Measurements from ENCODE around the gene TNFRSF12A.
"Not testable (repeated sequence)": the region's sequence is repeated elsewhere in the genome, so short reads cannot be mapped to it uniquely, and the experiment has no call there.

The TNFRSF12A gene

DNA sequence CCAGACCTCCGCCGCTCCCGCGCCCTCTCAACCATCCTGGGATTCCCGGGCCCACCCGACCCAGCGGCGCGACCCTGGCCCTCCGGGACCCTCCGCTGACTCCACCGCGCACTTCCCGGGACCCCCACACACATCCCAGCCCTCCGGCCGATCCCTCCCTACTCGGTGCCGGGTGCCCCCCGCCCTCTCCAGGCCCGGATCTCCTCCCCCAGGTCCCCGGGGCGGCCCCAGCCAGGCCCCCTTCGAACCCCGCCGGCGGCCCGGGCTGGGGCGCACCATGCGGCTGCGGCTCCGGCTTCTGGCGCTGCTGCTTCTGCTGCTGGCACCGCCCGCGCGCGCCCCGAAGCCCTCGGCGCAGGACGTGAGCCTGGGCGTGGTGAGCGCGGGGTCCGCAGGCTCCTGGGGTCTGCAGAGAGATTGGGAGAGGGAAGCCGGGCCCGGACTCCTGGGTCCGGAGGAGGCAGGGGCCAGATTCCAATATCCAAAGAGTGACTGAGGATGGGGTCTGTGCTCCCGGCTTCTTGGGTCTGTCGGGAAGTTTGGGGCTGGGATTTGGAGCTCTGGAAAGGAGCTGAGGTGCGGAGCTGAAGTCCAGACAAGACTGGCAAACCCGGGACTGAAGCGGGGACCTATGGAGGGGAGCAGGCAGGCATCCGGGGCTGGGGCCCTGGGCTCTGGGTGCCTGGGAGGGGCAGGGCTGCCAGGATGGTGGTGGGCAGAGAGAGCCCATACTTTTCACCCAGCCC is 26.6 kb downstream of the TNFRSF12A start:
- peak overlapping the region; percentile 72 for H3K4me3 Mint-ChIP-seq
- peaks cover 66% of the 10 kb centered on the region for H3K4me1 Mint-ChIP-seq
- peaks cover 22% of the 10 kb centered on the region for H3K36me3 Mint-ChIP-seq
- no peaks in the 10 kb centered on the region for H3K9me3 Mint-ChIP-seq
- CTCF ChIA-PET = interaction anchor here (1.4 to 2.9 kb wide), 4 partner anchors 12 to 121 kb away, joined by 4 to 22 read pairs (median 12); no protein-coding TSS in a partner anchor
- peak; percentile 53 for DNase-seq
- peaks cover 70% of the 10 kb centered on the region for H3K27me3 Mint-ChIP-seq
- H3K27ac Mint-ChIP-seq = peak overlapping the region; percentile 85

DNA sequence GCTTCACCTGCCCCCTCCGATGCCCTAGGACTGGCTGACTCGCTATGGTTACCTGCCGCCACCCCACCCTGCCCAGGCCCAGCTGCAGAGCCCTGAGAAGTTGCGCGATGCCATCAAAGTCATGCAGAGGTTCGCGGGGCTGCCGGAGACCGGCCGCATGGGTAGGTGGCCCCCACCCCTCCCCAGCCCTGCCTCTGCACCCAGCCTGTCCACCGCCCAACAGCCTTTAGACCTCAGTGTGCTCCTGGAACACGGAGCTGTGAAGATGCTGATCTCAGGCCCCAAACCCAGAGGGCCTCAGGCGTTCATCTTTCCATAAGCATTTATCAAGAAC is 27.2 kb downstream of the TNFRSF12A start:
- H3K4me1 Mint-ChIP-seq = peaks cover 71% of the 10 kb centered on the region
- peak overlapping the region; percentile 85 for H3K27ac Mint-ChIP-seq
- peak overlapping the region; percentile 72 for H3K4me3 Mint-ChIP-seq
- H3K9me3 Mint-ChIP-seq = no peaks in the 10 kb centered on the region
- peaks cover 65% of the 10 kb centered on the region for H3K27me3 Mint-ChIP-seq
- H3K36me3 Mint-ChIP-seq = peaks cover 26% of the 10 kb centered on the region
- peak; percentile 45 for DNase-seq
- CTCF ChIA-PET = interaction anchor here (1.0 to 2.9 kb wide), 7 partner anchors 11 to 121 kb away, joined by 4 to 22 read pairs (median 9); no protein-coding TSS in a partner anchor

DNA sequence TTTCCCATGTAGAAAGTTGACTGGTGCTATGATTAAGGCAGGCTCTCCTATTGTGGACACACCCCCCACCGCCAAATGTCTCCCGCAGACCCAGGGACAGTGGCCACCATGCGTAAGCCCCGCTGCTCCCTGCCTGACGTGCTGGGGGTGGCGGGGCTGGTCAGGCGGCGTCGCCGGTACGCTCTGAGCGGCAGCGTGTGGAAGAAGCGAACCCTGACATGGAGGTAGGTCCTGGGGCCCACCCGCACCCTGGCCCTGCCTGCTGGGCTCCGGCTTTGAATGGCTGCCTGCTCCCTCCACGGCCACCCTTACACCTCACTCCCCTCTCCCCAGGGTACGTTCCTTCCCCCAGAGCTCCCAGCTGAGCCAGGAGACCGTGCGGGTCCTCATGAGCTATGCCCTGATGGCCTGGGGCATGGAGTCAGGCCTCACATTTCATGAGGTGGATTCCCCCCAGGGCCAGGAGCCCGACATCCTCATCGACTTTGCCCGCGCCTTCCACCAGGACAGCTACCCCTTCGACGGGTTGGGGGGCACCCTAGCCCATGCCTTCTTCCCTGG is 29.8 kb downstream of the TNFRSF12A start:
- no peak for DNase-seq
- Mint-ChIP-seq H3K9me3 (no peaks in the 10 kb centered on the region), H3K27ac (no peak overlapping the region), H3K36me3 (peaks cover 40% of the 10 kb centered on the region), H3K27me3 (peaks cover 39% of the 10 kb centered on the region), H3K4me1 (peaks cover 79% of the 10 kb centered on the region), H3K4me3 (no peak overlapping the region)
- CTCF ChIA-PET = interaction anchor here (0.8 to 2.8 kb wide), 3 partner anchors 9 to 79 kb away, joined by 3 to 32 read pairs (median 3); no protein-coding TSS in a partner anchor

DNA sequence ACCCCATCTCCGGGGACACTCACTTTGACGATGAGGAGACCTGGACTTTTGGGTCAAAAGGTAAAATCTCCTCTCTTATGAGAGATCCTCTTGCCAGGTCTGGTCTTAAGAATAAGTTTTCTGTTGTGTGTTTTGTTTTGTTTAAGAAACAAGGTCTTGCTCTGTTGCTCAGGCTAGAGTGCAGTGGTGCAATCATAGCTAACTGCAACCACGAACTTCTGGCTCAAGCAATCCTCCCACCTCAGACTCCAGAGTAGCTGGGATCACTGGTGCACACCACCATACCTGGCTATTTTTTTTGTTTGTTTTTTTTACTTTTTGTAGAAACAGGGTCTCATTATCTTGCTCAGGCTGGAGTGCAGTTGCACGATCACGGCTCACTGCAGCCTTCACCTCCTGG is 30.3 kb downstream of the TNFRSF12A start:
- Mint-ChIP-seq H3K27ac (peak overlapping the region; percentile 53), H3K9me3 (no peaks in the 10 kb centered on the region), H3K27me3 (peaks cover 34% of the 10 kb centered on the region), H3K4me1 (peaks cover 79% of the 10 kb centered on the region), H3K36me3 (peaks cover 42% of the 10 kb centered on the region), H3K4me3 (no peak overlapping the region)
- no peak for DNase-seq
- CTCF ChIA-PET = interaction anchor here (0.8 to 2.8 kb wide), 3 partner anchors 8 to 79 kb away, joined by 3 to 32 read pairs (median 3); no protein-coding TSS in a partner anchor

DNA sequence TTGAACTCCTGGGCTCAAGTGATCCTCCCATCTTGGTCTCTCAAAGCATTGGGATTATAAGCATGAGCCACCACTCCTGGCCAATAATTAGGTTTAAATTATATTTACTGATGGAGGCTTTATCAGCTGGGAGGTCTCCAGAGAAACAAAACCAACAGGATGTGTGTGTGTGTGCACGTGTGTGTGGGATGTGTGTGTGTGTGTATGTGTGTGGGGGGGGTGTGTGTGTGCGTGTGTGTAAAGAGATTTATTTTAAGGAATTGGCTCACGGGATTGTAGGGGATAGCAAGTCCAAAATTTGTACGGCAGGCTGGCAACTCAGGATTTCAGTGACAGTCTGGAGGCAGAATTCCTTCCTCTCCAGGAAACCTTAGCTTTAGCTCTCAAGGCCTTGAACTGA is 30.8 kb downstream of the TNFRSF12A start:
- Mint-ChIP-seq H3K4me1 (peaks cover 84% of the 10 kb centered on the region), H3K9me3 (no peaks in the 10 kb centered on the region), H3K27me3 (peaks cover 29% of the 10 kb centered on the region), H3K36me3 (peaks cover 45% of the 10 kb centered on the region), H3K4me3 (no peak overlapping the region), H3K27ac (peak overlapping the region; percentile 68)
- DNase-seq = no peak
- CTCF ChIA-PET = interaction anchor here (2.8 kb wide), 1 partner anchor 21 kb away, joined by 32 read pairs; no protein-coding TSS in a partner anchor

DNA sequence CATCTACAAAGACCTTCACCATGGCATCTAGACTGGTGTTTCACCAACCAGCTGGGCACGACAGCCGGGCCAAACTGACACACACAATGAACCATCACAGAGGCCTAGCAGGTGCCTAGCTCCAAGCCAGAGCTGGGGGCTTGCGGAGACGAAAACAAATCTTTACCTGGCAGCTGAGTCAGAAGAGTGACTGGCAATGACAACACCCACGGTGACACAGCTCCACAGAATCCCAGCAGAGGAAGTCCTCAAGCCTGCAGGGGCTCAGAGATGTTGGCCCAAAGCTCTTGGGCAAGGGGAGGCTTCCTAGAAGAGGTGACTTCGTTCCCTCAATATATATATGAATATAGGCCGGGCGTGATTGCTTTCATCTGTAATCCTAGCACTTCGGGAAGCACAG is 31.3 kb downstream of the TNFRSF12A start:
- Mint-ChIP-seq H3K36me3 (peaks cover 46% of the 10 kb centered on the region), H3K4me1 (peaks cover 89% of the 10 kb centered on the region), H3K27me3 (peaks cover 24% of the 10 kb centered on the region), H3K4me3 (no peak overlapping the region), H3K27ac (peak overlapping the region; percentile 68), H3K9me3 (no peaks in the 10 kb centered on the region)
- DNase-seq = no peak
- CTCF ChIA-PET = interaction anchor here (2.8 kb wide), 1 partner anchor 21 kb away, joined by 32 read pairs; no protein-coding TSS in a partner anchor

DNA sequence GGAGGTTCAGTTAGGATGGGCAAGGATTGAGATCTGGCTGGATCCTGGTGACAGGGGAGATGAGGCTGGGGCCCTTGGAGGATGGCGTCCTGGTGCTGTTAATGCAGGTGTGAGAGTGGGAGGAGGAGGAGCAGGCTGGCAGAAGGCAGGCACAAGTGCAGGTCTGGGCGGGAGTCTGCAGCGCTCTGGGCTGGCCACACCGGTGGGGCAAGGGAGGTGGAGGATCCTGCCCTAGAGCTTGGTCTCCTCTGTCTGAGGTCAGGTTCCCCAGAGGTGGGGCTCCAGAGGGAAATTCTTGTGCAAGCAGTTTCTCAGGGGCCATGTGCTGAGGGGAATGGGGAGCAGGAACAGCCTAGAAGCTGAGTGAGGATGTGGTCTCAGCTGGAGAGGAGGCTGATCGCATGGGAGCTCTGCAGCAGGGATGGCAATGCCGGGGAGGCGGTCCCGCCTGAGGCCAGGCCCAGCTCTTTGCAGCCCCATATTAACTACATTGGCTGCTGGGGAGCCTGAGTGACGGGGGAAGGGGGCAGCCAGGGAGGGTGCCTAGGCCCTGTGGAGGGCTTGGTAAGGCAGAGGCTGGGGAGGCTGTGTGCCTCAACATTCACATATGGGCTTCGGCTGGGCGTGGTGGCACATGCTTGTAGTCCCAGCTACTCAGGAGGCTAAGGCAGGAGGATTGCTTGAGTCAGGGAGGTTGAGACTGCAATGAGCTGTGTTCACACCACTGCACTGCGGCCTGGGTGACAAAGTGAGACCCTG is 32.6 kb downstream of the TNFRSF12A start:
- H3K4me3 Mint-ChIP-seq, CTCF ChIA-PET, DNase-seq, H3K9me3 Mint-ChIP-seq: not testable (repeated sequence)
- Mint-ChIP-seq H3K4me1 (peaks cover 92% of the 10 kb centered on the region), H3K36me3 (peaks cover 56% of the 10 kb centered on the region), H3K27me3 (peaks cover 11% of the 10 kb centered on the region), H3K27ac (peak overlapping the region; percentile 61)

DNA sequence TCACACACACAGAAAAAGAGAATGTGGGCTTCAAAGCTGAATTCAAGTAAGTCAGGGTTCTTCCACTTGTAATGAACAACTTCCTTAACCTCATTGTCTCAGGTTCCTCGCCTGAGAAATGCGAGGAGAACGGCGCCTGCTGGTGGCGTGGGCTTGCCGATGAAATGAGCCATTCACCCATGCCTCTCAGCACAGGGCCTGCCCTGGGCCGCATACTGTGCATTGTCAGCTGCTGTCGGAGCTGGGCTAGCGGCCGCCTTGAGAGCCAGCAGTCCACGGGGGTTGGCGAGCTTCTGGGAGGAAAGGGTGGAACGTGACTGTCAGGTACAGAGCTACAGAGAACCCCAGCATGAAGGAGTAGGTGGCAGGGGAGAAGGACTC is 33.2 kb downstream of the TNFRSF12A start:
- peaks cover 53% of the 10 kb centered on the region for H3K36me3 Mint-ChIP-seq
- H3K27ac Mint-ChIP-seq, CTCF ChIA-PET, DNase-seq, H3K4me3 Mint-ChIP-seq, H3K9me3 Mint-ChIP-seq, H3K27me3 Mint-ChIP-seq: not testable (repeated sequence)
- peaks cover 87% of the 10 kb centered on the region for H3K4me1 Mint-ChIP-seq

DNA sequence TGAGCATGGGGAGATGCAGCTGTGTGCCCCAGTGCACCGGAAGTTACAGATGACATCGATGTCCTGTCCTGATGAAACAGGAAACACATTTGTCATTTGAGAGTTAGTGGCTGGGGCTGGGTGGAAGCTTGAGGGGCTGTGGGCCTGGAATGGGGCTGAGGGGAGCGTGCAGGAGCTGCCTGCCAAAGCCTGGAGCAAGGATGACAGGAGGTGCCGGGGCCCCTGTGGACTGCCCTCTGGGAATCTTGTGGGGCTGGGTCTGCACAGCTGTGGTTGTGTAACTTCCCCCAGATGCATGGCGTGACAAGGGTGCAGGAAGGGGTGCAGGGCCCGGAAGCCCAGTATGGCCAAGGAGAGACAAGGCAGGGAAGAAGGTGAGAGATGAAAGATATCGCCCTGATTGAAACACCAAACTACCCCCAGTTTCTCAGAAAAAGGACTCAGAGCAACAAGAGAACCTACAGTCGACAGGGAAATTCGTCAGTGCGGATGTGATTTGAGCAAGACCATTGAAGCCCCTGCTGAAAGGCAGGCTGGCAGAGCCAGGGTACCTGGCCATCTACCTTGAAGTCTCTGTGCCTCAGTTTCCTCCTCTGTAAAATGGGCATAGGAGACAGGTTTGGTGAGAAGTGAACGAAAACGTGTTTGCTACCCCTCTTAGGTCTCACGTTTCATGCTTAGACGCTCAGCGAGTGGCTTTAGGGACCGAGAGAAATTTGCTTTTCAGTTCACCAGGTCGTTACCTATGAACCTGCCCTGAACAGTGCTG is 35.0 kb downstream of the TNFRSF12A start:
- Mint-ChIP-seq H3K27ac (peak overlapping the region; percentile 94), H3K9me3 (no peaks in the 10 kb centered on the region), H3K36me3 (peaks cover 47% of the 10 kb centered on the region), H3K4me3 (peak overlapping the region; percentile 61), H3K4me1 (peaks cover 80% of the 10 kb centered on the region), H3K27me3 (no peaks in the 10 kb centered on the region)
- CTCF ChIA-PET = interaction anchor here (0.5 to 6.5 kb wide), 4 partner anchors 24 to 75 kb away, joined by 3 to 131 read pairs (median 37); partner anchors contain the start of gene ZNF213
- DNase-seq = peak; percentile 72

DNA sequence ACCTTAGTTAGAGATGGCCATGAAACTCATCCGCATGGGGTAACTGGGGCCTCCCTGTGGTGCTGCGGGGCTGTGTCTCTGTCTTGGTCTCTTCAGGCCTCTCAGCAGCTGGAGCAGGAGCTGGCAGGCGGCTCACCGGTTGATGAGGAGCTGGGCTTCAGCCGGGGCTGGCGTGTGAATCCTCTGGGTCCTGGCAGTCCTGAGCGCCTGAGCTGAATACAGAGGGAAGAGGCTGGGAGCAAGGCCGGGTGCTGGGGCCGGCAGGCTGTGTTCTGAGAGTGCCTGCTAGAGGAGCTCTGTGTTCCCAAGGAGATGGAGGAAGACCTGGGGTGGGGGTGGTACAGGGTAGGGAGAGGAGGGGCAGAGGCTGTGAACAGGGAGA is 35.6 kb downstream of the TNFRSF12A start:
- H3K36me3 Mint-ChIP-seq = peaks cover 46% of the 10 kb centered on the region
- H3K9me3 Mint-ChIP-seq, DNase-seq, H3K27me3 Mint-ChIP-seq: not testable (repeated sequence)
- peak overlapping the region; percentile 61 for H3K4me3 Mint-ChIP-seq
- peak overlapping the region; percentile 94 for H3K27ac Mint-ChIP-seq
- CTCF ChIA-PET = interaction anchor here (1.3 to 6.5 kb wide), 3 partner anchors 24 to 75 kb away, joined by 3 to 131 read pairs (median 71); partner anchors contain the start of gene ZNF213
- H3K4me1 Mint-ChIP-seq = peaks cover 80% of the 10 kb centered on the region

DNA sequence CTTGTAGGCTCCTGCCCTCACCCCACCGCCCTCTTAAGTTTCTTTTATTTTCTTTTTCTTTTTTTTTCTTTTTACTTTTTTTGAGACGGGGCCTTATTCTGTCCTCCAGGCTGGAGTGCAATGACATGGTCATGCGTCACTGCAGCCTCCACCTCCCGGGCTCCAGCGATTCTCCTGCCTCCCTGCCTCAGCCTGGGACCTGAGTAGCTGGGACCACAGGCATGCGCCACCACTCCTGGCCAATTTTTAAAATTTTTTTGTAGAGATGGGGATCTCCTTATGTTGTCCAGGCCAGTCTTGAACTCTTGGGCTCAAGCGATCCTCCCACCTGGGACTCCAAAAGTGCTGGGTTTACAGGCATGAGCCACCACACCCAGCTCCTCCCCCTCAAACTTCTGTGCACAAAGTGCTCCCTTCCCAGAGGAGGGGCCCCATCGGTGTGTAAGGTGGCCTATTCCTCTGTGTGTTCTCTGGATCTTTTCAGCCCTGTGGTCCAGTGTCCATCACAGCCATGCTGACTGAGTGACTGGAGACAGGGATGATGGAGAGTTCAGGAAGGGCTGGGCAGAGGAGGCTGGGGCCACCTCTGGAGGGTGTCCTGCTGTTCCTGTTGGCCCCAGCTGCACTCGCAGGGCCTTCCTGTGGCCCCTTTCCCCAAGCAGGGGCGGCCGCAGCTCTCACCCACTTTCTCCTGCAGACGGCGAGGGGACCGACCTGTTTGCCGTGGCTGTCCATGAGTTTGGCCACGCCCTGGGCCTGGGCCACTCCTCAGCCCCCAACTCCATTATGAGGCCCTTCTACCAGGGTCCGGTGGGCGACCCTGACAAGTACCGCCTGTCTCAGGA is 36.4 kb downstream of the TNFRSF12A start:
- peak overlapping the region; percentile 96 for H3K4me3 Mint-ChIP-seq
- H3K27ac Mint-ChIP-seq = peak overlapping the region; percentile 94
- H3K36me3 Mint-ChIP-seq = peaks cover 43% of the 10 kb centered on the region
- H3K9me3 Mint-ChIP-seq = no peaks in the 10 kb centered on the region
- CTCF ChIA-PET = interaction anchor here (1.0 to 6.5 kb wide), 4 partner anchors 25 to 115 kb away, joined by 3 to 131 read pairs (median 37); partner anchors contain the start of gene ZNF213
- H3K4me1 Mint-ChIP-seq = peaks cover 76% of the 10 kb centered on the region
- H3K27me3 Mint-ChIP-seq = no peaks in the 10 kb centered on the region
- DNase-seq = no peak

DNA sequence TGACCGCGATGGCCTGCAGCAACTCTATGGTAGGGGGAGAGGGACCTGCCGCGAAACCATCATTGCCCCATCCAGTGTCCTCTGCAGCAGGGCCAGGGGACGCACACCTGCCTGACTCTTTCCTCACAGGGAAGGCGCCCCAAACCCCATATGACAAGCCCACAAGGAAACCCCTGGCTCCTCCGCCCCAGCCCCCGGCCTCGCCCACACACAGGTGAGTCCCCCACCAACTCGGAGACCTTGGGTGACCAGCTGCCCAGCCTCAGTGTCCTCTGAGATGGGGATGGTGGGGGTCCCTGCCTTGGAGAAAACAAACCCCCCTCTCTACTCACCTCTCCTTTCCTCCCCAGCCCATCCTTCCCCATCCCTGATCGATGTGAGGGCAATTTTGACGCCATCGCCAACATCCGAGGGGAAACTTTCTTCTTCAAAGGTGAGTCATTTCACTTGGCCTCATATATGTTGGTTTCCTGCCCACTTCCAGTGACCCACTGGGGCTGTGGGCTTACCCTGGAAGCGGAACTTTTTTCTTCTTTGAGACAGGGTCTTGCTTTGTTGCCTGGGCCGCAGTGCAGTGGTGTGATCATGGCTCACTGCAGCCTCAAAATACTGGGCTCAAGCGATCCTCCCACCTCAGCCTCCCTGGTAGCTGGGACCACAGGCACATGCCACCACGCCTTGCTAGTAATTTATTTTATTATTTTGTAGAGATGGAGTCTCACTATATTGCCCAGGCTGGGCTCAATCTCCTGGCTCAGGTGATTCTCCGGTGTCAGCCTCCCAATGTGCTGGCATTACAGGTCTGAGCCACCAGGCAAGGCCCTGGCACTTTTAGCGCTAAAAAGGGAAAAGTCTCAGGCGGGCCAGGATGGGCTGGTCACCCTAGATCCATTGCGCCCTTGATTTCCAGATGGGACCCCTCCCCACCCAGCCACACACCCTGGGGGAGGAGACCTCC is 37.3 kb downstream of the TNFRSF12A start:
- Mint-ChIP-seq H3K4me3 (peak overlapping the region; percentile 96), H3K36me3 (peaks cover 37% of the 10 kb centered on the region), H3K27me3 (no peaks in the 10 kb centered on the region), H3K9me3 (no peaks in the 10 kb centered on the region), H3K27ac (peak overlapping the region; percentile 94), H3K4me1 (peaks cover 75% of the 10 kb centered on the region)
- CTCF ChIA-PET = interaction anchor here (0.9 to 6.5 kb wide), 9 partner anchors 10 to 114 kb away, joined by 3 to 131 read pairs (median 21); partner anchors contain the start of genes ZNF213 and ZSCAN10
- no peak for DNase-seq
